Measurements from ENCODE around the gene NAA15.
A peak's percentile ranks its signal among the peaks of the same experiment; 100 is the strongest.
"Not testable (repeated sequence)": the region's sequence is repeated elsewhere in the genome, so short reads cannot be mapped to it uniquely, and the experiment has no call there.

NAA15 gene

GRCh38 chr4:139299536-139299935 lies 1.8 kb upstream of the NAA15 start:
- DNase-seq: no peak

DNA sequence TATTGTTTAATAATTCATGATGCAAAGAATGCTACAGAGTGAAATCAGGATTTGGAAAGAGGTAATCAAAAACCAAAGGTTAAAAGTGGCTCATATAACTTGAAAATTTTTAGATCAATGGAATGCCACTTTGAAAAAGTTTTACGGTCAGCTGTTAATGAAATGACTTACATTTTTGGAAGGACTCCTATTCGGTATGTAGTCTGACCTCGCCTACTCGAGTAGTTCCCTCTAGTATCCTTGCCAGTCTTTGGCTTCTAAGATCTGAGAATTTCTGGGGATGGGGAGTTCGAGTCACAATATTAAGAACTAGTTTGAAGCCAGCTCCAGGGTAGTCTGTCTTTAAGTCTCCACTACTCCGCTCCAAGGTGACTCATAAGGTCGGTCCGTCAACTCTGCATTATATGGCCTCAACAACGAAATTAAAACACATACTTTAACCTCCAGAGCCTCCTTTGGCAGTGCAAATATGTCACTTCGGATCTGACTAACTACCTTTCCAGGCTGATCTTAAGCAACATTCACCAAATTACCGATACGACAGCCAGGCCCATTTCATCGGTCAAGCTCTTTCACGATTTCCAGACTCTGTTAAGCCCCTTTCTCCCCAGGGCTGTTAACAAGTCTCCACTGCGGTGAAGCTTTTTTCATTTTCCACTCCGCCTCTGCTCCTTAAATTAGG lies 733 bp upstream of the NAA15 start:
- DNase-seq: peak; percentile 78

DNA sequence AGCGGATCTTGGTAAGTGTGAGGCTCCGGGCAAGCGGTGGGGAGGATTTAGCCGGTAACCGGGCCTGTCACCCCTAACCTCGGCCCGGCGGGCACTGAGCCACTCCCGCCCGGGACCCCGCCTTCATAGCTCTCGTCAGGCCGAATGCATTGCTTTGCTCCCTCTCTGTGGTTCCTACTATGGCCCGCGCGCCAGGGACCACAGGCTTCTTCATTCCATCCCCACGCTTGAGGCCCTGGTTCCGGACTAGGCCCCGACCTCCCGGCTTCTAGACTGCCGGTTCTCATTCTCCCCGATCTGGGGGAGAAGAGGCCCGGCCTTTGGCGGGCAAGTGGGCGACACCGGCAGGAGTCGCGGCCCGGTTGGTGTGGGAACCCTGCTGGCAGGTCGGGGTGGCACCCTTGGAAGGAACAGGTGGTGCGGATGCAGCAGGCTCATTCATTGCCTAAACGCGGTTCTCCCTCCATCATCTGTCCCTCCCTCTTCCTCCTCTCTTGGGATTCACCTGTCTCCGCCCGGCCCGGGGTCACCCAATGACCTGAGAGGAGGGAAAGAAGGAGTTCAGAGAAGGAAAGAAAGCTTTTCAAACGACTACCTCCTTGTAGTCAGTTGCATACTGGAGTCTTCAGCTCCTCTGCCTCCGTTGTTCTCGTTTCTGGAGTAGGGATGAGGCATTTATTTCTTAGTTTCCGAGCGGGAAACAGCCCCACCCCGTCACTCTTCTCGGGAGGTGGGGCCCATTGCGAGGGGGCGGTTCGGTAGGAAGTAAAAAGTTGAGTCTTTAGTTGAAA lies 711 bp downstream of the NAA15 start, which contains the start of gene NDUFC1:
Gene NDUFC1, minus strand, starts transcription at position 657 of the 791 bp plus-strand sequence. CDS start 6,679 bp downstream, outside the sequence.
- no peak for DNase-seq

- DNase-seq: no peak
Observed at GRCh38 chr4:139304920-139305319, 3.6 kb downstream of the NAA15 start.

- DNase-seq: no peak
Observed at GRCh38 chr4:139311909-139312308, 10.6 kb downstream of the NAA15 start.

DNA sequence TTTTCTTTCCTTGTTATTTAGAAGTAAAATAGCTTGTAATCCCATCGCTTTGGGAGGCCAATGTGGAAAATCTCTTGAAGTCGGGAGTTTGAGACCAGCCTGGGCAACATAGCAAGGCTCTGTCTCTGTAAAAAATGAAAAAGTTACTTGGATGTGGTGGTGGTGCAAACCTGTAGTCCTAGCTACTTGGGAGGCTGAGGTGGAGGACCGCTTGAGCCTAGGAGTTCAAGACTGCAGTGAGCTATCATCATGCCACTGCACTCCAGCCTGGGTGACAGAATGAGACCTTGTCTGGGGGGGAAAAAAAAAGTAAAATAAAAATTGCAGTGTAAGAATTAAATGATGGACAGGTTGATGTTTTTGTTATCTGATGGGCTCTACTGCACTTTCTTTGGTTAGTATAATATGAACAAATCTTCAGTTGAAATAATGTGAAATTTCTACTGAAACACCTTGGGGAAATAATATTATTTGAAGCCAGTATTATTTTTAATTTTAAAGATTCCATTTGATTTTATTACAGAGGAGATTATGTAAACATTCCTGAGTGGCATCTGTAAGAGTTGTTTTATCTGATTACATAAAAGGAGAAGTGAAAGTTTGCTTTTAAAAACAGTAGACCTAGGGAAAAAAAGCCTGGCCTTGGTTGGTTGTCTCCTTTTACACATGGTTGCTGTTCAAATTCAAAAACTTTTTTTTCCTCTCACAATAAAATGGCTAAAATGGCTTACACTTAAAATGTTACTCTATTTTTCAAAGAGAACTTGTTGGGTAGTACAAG lies 11.4 kb downstream of the NAA15 start:
- DNase-seq: no peak

GRCh38 chr4:139313414-139313813 lies 12.1 kb downstream of the NAA15 start:
- not testable (repeated sequence) for DNase-seq

- DNase-seq: no peak
Observed at GRCh38 chr4:139314047-139314800, 12.9 kb downstream of the NAA15 start.

- DNase-seq: peak; percentile 18
Observed at GRCh38 chr4:139315221-139315675, 13.9 kb downstream of the NAA15 start.

DNA sequence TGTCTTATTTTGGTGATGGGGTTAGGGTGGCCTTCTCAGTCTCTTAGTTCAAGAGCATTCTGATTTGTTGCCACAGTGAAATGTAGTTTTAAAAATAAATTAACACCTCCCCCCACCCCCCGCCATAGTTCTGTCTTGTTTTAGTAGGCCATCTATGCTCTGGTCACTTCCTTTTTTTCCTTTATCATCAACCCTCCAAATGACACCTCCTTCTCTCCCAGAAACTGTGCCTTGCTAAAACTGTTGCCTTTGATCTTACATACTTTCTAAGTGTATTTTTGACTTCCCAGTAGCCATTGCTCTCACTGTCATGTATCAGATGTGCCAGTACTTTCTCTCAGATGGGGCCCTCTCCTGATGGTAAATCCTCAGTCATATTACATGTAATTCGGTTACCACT lies 15.4 kb downstream of the NAA15 start:
- no peak for DNase-seq

GRCh38 chr4:139317635-139318034 lies 16.3 kb downstream of the NAA15 start:
- no peak for DNase-seq

- DNase-seq: no peak
Observed at GRCh38 chr4:139319571-139319970, 18.3 kb downstream of the NAA15 start.

DNA sequence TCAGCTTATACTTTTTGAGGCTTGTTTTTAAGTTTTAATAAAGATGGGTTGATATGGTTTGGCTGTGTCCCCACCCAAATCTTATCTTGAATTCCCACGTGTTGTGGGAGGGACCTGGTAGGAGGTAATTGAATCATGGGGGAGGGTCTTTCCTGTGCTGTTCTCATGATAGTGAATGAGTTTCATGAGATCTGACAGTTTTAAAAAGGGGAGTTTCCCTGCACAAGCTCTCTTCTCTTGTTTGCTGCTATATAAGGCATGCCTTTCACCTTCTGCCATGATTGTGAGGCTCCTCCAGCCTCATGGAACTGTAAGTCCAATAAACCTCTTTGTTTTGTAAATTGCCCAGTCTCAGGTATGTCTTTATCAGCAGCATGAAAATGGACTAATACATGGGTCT lies 20.8 kb downstream of the NAA15 start:
- not testable (repeated sequence) for DNase-seq

GRCh38 chr4:139322541-139322940 lies 21.2 kb downstream of the NAA15 start:
- DNase-seq: not testable (repeated sequence)

DNA sequence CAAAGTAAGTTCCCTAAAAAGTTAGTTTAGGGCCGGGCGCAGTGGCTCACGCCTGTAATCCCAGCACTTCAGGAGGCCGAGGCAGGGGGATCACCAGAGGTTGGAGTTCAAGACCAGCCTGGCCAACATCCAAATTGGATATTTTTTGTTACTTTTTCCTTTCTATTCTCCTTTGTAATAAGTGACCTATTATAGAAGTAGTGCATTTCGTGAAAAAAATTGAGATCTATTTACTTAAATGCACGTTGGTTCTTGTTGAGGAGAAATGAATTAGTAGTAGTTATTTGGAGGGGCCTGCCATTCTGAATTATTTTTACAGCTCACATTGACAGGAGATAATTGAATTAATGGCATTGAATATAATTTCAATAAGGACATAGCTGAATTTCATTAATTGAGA lies 23.3 kb downstream of the NAA15 start:
- DNase-seq: no peak

GRCh38 chr4:139329665-139330200 lies 28.4 kb downstream of the NAA15 start:
- DNase-seq: no peak

DNA sequence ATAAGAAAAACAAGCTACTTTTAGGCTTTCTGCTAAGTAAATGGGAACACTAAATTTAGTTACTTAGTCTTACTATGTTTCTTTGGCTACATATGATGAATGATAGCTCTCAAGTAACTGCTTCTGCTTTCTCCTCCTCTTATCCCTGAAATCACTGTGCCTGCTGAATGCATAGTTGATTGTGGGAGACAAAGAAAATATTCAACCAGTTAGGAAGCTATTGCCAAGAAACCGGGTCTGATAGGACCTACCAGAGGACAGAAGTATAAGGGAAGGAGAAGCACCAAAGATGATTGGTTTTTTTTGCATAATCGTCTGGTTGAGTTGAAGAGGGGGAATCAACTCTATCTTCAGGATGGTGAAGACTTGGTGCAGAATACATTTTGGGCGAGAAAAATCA lies 29.0 kb downstream of the NAA15 start:
- no peak for DNase-seq

GRCh38 chr4:139331185-139331584 lies 29.9 kb downstream of the NAA15 start:
- DNase-seq: peak; percentile 39

- DNase-seq: no peak
Observed at GRCh38 chr4:139333046-139333445, 31.7 kb downstream of the NAA15 start.

GRCh38 chr4:139337612-139338011 lies 36.3 kb downstream of the NAA15 start:
- DNase-seq: no peak

DNA sequence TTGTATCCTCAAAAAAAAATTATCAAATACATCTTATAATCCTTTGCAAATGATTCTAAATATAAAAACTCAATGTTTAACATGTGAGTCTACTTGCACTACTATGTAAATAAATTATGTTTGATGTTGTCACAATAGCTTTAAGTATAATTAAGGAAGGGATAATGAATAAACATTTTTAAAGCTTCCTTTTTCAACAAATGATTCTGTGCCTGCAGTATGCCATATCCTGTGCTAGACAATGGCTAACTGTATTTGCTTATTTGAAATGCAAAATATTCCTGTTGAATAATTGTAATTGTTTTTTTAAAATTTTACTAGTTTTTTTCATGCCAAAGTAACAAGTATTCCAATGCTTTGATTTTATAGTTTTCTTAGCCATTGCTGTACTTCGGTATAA lies 60.0 kb downstream of the NAA15 start:
- DNase-seq: no peak

DNA sequence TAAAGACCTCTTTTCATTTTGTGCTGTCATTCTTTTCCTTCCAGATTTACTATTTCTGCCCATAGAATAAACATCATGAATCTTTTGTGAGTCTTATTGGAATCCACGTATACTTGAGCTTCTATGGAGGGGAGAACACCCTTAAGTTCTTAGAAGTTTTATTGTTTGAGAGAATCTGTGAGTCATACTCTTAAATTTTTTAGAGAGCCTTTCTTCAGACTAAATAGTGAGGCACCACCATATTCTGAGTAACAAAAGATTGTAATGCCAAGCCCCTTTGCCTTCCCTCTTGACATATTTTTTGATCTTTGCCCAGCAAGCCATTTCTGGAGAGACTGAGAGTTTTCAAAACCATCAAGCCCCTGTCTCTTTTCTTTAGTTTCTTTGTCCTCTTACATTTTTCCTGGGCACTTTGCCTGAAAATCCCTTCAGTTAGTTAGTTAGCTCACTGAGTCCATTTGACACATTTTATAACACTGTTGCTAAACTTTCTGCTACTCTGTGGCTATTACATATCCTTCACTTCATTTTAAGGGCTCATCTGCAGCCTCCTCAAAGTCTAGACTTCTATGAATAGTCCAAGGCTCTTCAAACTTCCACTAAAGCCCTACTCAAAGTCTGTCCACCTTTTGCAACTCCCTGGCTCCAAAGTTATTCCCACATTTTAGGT lies 66.3 kb downstream of the NAA15 start:
- DNase-seq: no peak
